Nephron progenitor cell (in vitro differentiated cells): Measurements from ENCODE around the gene ERI2.

Experiments
- DNase-seq: peaks from one replicate; pipeline ENCODE4 v3.0.0; 2021
- H3K27ac Mint-ChIP-seq: 2 replicates; pipeline ENCODE4 v1.8.0; 2021; ENCODE audit warnings: mild to moderate bottlenecking, moderate library complexity, mixed read lengths
- H3K27me3 Mint-ChIP-seq: 2 replicates; pipeline ENCODE4 v1.8.0; 2021; ENCODE audit warnings: mild to moderate bottlenecking, low read depth, mixed read lengths; ENCODE audit not compliant: poor library complexity
- H3K36me3 Mint-ChIP-seq: 2 replicates; pipeline ENCODE4 v1.8.0; 2021; ENCODE audit warnings: low read depth, mixed read lengths
- H3K4me1 Mint-ChIP-seq: 2 replicates; pipeline ENCODE4 v1.8.0; 2021; ENCODE audit warnings: mixed read lengths
- H3K4me3 Mint-ChIP-seq: 2 replicates; pipeline ENCODE4 v1.8.0; 2021; ENCODE audit warnings: mild to moderate bottlenecking, moderate library complexity, mixed read lengths
- H3K9me3 Mint-ChIP-seq: 2 replicates; pipeline ENCODE4 v1.8.0; 2021; ENCODE audit warnings: mild to moderate bottlenecking, moderate library complexity, mixed read lengths
- CTCF ChIP-seq: fragments of 200-600 bp; sonication (generic); IDR thresholded peaks from 2 replicates; pipeline ENCODE4 v1.5.0; 2021; ENCODE audit warnings: antibody characterized with exemption

ERI2 gene

GRCh38 chr16:20829536-20829935 lies 23.3 kb upstream of the ERI2 start:
- Mint-ChIP-seq H3K9me3 (peaks cover 2% of the 10 kb centered on the region), H3K27me3 (no peaks in the 10 kb centered on the region), H3K4me1 (no peaks in the 10 kb centered on the region), H3K36me3 (peaks cover 15% of the 10 kb centered on the region), H3K4me3 (no peak overlapping the region), H3K27ac (no peak overlapping the region)
- no peak for TF ChIP-seq CTCF
- no peak for DNase-seq

DNA sequence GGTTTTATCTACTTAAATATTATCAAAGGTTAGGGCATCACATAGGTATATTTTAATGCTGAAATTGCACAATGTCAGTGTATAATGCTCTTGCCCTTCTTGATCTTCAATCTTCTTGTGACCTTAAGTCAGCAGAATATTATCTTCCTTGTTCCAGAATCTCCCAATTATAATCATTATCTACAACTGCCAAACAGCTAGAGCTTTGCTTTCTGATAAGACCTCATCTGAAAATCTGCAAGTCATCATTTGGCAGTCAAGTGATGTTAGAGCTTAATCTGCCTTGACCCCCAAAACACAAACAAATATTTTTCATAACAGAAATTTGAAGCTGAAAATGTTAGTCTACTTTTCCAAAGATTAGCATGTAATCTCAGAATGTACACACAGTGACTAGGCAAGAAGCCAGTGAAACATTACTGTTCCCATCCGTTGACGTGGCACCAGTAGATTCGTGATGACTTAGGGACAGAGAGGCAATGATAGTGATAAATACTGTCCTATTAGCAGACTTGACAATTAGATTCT lies 19.8 kb upstream of the ERI2 start:
- H3K4me1 Mint-ChIP-seq = no peaks in the 10 kb centered on the region
- no peak overlapping the region for H3K27ac Mint-ChIP-seq
- H3K4me3 Mint-ChIP-seq = no peak overlapping the region
- no peak for DNase-seq
- TF ChIP-seq CTCF = no peak
- no peaks in the 10 kb centered on the region for H3K9me3 Mint-ChIP-seq
- H3K27me3 Mint-ChIP-seq = no peaks in the 10 kb centered on the region
- H3K36me3 Mint-ChIP-seq = peaks cover 12% of the 10 kb centered on the region

DNA sequence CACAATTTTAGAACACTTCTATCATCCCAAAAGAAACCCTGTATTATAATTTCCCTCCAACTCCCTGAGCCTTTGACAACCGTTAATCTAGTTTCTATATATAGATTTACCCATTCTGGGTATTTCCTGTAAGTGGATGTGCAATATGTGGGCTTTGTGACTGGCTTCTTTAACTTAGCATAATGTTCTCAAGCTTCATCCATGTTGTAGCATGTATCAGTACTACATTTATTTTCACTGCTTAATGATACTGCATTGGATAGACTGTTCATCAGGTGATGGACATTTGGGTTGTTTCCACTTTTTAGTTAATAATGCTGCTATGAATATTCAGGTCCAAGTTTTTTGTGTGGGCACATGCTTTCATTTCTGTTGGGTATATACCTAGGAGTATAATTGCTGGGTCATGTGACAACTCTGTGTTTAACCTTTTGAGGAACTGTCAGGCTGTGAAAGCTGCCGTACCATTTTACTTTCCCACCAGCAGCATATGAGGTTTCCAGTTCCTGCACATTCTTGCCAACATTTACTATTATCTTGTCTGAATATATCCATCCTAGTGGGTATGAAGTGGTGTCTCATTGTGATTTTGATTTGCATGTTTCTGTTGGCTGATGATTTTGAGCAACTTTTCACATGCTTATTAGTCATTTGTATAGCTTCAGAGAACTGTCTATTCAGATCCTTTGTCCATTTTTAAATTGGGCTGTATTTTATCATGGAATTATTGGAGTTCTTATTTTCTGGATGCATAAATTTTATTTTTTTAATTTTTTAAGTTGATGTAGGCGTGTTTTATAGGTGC lies 16.5 kb upstream of the ERI2 start:
- TF ChIP-seq CTCF = no peak
- Mint-ChIP-seq H3K27ac (no peak overlapping the region), H3K4me3 (no peak overlapping the region), H3K9me3 (no peaks in the 10 kb centered on the region), H3K4me1 (no peaks in the 10 kb centered on the region), H3K36me3 (peaks cover 32% of the 10 kb centered on the region), H3K27me3 (no peaks in the 10 kb centered on the region)
- DNase-seq = no peak

DNA sequence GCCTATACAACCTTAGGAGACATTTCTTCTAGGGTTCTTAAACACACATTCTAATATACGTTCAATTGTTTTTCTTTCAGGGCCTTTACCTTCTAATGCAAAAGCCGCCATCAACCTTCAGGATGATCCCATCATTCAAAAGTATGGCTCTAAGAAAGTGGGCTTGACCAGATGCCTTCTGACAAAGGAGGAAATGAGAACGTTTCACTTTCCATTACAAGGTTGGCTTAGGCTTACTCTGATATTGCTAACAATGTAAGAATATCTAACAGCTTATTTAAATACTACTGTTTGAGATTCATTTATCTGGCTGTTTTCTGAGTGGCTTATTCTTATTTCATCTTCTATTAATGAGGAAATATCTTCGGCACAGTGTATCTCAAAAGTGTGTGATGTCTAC lies 15.4 kb upstream of the ERI2 start:
- H3K27ac Mint-ChIP-seq = no peak overlapping the region
- no peaks in the 10 kb centered on the region for H3K9me3 Mint-ChIP-seq
- peaks cover 32% of the 10 kb centered on the region for H3K36me3 Mint-ChIP-seq
- H3K27me3 Mint-ChIP-seq = no peaks in the 10 kb centered on the region
- TF ChIP-seq CTCF = no peak
- no peak overlapping the region for H3K4me3 Mint-ChIP-seq
- DNase-seq = no peak
- H3K4me1 Mint-ChIP-seq = no peaks in the 10 kb centered on the region

- H3K4me1 Mint-ChIP-seq = no peaks in the 10 kb centered on the region
- no peak for DNase-seq
- H3K27me3 Mint-ChIP-seq = no peaks in the 10 kb centered on the region
- H3K9me3 Mint-ChIP-seq = no peaks in the 10 kb centered on the region
- H3K4me3 Mint-ChIP-seq = no peak overlapping the region
- no peak overlapping the region for H3K27ac Mint-ChIP-seq
- H3K36me3 Mint-ChIP-seq = peaks cover 32% of the 10 kb centered on the region
- no peak for TF ChIP-seq CTCF
These were observed 12.8 kb upstream of the ERI2 start for GRCh38 chr16:20818929-20819585.
